HG03060 (cell line): Measurements from ENCODE around the gene INHA.

Source experiments
- ATAC-seq: cut with Tn5 transposase; IDR thresholded peaks from one replicate; pipeline ENCODE4 v1.9.1; 2021; ENCODE audit warnings: low read depth, moderate number of reproducible peaks; ENCODE audit not compliant: unreplicated experiment

The INHA gene

DNA sequence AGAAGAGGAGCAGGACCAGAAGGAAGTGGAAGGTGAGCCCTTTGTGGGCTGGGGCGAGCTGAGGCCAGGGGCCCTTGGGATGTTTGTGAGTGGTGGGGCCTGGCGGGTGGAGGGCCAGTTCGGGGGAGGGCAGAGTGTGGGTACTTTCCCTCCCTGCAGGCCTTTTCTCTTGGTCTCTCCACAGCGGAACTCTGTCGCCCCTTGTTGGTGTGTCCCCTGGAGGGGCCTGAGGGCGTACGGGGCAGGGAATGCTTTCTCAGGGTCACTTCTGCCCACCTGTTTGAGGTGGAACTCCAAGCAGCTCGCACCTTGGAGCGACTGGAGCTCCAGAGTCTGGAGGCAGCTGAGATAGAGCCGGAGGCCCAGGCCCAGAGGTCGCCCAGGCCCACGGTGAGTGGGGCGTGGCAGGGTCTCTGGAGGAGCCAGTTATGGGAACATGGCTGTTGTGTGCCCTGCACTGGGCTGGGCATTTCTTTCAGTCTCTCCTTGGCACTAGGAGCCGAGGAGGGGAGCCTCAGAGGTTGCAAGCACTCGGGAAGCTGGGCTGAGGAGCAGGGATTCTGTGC lies 36.4 kb downstream of the INHA start:
- ATAC-seq, result no peak

DNA sequence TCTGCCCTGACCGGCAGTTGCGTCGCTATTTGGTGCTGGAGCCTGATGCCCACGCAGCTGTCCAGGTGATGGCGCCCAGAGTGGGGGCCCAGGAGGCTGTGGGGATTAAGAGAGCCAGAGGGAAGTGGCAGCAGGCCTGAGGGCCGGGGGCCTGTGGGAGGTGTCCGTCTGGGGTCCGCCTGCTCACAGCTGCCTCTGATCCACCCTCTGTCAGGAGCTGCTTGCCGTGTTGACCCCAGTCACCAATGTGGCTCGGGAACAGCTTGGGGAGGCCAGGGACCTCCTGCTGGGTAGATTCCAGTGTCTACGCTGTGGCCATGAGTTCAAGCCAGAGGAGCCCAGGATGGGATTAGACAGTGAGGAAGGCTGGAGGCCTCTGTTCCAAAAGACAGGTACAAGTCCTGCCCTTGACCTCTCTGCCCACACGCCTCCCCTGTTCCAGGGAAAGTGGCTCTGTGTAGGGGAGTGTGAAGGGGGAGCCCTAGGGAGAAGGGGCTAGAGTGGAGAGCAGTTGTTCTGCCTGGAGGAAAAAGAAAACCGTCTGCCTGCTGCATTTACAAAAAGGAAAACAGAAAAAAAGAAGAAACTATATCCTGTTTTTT lies 37.1 kb downstream of the INHA start:
- ATAC-seq, result no peak

GRCh38 chr2:219611306-219611705 lies 39.2 kb downstream of the INHA start:
- ATAC-seq, result no peak

GRCh38 chr2:219611866-219612576 lies 39.9 kb downstream of the INHA start:
- ATAC-seq, result no peak

GRCh38 chr2:219612577-219613286 lies 40.6 kb downstream of the INHA start:
- ATAC-seq, result no peak

- no peak for ATAC-seq
Observed at GRCh38 chr2:219613461-219614070, 41.5 kb downstream of the INHA start.

GRCh38 chr2:219614076-219614860 lies 42.2 kb downstream of the INHA start:
- no peak for ATAC-seq

DNA sequence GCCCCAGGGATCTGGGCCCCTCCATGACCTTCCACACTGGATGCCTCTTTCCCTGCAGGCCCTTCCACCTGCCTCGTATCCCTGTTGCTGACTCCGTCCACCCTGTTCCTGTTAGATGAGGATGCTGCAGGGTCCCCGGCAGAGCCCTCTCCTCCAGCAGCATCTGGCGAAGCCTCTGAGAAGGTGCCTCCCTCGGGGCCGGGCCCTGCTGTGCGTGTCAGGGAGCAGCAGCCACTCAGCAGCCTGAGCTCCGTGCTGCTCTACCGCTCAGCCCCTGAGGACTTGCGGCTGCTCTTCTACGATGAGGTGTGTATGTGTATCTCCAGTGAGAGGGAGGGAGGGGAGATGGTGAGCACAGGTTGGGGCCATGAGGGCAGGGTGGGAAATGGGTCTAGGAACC lies 42.9 kb downstream of the INHA start:
- ATAC-seq, result no peak

- ATAC-seq, result no peak
Observed at GRCh38 chr2:219615894-219616293, 43.8 kb downstream of the INHA start.

DNA sequence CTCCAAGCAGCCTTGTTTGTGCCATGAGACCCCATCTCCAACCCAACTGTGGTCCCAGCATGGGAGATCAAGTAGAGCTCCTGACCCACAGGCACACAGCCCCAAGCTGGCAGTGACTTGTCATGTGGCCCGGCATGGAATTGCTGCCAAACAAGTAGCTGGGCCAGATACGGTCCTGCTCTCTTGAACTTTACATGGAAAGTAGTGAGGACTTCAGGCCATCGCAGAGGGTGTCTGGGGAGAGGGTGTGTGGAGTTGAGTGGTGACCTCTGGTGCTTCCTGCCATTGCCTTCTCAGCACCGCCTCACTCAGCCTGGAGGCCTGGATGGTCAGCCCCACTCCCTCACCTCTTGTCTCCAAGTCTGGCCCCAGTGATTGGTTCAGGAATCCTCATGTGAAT lies 44.4 kb downstream of the INHA start:
- no peak for ATAC-seq

DNA sequence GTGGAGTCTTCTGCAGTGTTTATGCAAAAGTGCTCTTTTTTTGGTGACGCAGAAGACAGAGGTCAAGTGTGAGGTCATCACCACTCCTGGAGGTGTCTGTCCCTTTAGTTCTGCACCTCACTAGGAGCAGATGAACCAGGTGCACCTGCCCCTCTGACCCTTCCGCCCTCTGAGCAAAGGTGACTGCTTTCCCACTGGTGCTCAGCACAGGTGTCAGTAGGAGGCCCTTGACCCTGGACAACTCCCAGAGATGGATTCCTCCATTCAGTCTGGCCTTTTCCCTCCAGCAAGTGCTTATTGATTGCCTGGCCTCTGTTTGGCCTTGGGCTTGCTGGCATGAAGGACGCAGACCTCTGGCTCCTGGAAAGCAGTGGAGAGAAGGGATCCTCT lies 46.6 kb downstream of the INHA start:
- ATAC-seq, result no peak

DNA sequence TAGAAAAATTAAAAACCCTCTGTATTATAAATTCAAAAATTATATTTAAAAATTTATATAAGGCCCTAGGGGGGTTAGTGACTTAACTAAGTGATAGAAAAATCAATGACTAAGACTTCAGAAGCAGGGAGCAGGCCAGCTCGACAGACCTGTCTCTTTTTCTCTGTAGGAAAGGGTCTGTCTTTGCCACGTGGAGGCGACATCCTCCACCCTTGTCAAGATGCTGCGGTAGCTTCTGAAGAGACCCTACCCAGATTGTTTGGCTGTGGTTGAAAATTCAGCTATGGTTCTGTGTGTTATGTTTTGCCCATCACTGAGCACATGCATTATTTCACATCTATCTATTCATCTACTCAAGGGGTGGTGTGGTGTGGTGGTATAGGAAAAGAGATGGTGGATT lies 47.1 kb downstream of the INHA start:
- ATAC-seq, result no peak

DNA sequence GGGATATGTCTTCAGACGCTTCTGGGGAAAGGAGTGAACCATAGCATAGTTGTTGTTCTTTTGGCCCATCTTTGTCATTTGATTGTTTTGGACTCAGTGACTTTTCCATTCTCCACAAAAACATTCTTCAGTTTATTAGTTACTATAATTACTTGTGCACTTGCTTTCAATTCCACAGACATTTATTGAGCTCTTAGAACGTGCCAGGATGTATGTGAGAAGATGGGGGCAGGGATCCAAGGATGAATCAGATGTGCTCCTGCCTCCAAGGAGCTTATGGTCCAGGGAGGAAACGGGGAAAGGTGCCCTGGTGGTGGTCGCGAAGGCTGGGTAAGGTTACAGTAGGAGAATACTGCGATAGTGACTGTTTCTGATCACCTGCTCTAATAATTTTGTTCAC lies 48.4 kb downstream of the INHA start:
- no peak for ATAC-seq

DNA sequence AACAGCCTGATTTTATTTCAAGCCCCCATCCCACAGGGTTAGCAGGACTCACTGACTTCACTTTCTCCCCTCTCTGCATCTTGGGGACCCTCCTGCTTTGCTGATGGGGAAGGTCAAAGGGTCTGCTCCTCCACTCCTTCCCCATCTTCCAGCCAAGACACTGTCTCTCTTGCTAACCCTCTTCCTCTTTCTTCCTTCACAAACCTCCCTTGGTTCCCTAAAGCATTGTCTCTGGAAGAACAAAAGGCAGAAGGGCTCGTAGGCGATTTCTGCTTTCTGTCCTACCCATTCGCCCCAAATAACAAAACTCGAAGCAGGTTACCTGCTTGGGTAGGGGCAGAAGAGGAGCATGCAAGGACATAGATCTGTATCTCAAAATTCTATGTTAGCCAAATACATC lies 49.8 kb downstream of the INHA start:
- ATAC-seq, result no peak

- no peak for ATAC-seq
Observed at GRCh38 chr2:219622472-219622871, 50.4 kb downstream of the INHA start.

DNA sequence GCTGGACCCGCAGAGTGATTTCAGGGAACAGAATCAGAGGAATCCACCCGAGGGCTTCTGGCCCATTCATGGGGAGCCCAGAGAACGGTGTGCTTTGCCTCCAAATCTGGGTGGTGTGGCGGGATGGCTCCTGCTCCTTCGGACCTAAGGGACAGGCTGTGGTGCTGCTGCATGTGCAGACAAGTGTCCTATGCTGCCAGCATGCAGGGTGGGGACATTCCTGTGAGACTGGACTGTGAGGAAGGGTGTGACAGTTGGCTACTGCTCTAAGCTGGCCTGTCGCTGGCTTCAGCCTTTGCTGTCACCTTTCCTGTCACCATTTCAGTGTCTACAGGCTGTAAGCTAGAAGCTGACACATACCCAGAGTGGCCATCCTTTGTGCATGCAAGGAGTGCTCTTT lies 52.5 kb downstream of the INHA start:
- ATAC-seq, result no peak

GRCh38 chr2:219625179-219625578 lies 53.1 kb downstream of the INHA start:
- no peak for ATAC-seq
